ENCODE results near the gene HOXB2.

GRCh38 chr17:48575066-48575582, 30.2 kb upstream of the HOXB2 start:
- no peak for TF ChIP-seq EZH2 (IDR thresholded peaks at IDR 0.05; ENCODE audit: borderline replicate concordance, low read depth, low read length, poor library complexity, severe bottlenecking)
- TF ChIP-seq CTCF (conservative IDR thresholded peaks at IDR 0.05; ENCODE audit: low read depth, low read length) = no peak

All from A673 (cell line).